NCI-H345 (cell line): ENCODE data around the gene STXBP6.

Source experiments
- DNase-seq: peaks from one replicate; lab custom pipeline; 2025; lab: John Stamatoyannopoulos, UW

Gene STXBP6

GRCh38 chr14:25052385-25052784, 2.4 kb upstream of the STXBP6 start:
- DNase-seq: no peak

- DNase-seq: peak; percentile 51
These were observed 563 bp upstream of the STXBP6 start for GRCh38 chr14:25050269-25051150.

DNA sequence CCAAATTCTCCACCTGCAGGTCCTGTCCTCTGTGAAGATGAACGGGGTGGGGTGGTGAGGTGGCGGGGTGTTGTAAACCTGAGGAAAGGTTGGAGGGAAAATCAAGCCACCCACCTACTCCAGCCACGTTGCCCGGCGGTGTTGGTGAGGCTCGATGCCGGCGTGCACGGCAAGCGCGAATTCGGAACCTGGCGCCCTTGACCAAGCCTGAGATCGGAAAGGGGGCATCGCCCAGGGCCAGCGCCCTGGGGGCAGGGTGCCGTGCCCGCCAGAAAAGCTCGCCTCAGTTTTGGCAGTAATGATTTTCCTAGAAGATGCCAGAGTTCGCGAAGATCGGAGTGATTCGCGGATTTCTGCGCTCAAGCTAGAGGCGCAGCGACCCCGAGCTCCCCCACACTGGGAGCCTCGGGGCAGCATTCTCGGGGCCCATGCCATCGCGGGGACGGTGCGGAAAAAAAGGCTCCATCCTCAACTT, 817 bp downstream of the STXBP6 start:
- DNase-seq: no peak

DNA sequence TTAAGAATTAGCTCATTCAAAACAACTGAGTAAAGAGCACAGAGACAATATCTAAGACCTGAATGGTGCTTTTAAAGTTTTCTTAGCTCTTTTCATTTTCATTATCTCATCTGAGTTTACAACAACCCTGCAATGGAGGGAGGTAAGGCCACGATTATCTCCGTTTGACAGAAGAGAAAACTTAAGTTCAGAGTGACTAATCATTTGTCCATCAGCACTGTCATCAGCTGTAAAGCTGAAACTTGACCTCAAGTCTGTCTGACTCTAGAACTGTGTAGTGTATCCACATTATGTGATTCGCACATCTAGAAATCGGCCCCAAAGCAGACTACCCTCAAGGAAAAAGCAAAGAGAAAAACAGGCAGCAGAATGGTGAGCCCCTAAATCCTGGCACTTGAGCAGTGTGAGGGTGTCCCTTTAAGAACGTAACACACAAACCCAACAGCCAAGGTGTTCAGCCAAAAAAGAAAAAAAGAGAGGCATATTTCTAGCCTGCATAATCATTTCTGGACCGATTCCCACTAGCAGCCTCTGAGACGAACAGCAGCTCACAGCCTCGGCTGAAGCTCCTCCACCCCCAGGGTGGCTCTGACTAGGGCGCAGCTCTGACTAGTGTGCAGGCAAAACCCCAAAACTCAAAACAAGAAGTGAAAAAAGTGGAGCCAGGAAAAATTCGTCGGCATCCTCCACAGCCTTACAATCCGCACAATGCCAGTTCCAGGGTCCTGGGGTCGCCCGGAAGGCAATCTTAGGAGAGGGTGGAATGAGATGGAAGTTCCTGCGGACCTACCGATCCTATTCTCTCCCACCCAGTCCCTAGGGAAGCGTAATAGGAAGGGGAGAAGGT, 1.6 kb downstream of the STXBP6 start:
- no peak for DNase-seq

DNA sequence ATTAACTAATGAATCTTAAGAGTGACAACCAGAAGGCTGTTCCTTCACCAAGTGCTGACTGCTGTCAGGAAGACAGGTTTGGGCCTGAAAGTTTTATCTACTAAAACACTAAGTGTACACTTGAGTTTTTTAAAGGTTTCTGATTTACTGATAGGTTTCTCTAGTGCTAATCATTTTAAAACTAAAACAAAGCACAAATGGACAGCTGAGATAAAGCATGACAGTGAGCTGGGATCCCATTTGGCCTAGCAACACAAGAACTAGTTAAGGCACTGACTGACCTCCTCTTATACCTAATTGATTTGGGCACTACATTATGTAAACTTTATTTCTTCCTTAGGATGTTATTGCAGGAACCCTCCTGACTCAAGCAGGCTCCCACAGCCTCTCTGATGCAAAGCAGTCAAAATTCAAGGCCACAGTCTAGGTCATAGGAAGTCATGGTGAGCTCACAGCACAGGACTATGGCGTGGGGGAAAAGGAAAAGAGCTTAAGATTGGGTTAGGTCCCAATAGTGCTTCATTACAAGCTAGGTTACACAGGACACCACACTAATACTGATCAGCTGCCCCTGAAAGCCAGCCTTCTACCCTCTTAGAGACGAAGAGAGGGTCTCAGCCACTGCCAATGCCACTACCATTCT, 3.5 kb downstream of the STXBP6 start:
- no peak for DNase-seq

- no peak for DNase-seq
These were observed 5.7 kb downstream of the STXBP6 start for GRCh38 chr14:25044106-25044698.

- peak; percentile 26 for DNase-seq
These were observed 7.3 kb downstream of the STXBP6 start for GRCh38 chr14:25042362-25043299.

DNA sequence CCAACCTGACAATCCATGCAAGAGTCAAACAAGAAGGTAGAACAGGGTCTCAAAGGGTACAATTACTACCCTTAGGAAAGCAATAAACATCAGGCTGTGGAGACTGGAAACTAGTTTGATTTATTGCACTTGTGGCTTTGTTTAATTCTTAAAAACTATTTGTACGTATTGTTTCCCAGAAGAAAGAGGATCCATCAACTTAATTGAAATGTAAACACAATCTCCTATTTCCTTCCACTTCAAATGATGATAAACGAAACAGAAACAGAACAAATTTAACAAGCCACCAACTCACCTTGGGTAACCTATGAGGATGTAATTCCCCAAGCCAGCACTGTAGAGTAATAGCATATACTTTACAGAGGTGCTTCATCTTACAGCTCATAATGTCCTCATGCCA, 8.0 kb downstream of the STXBP6 start:
- DNase-seq: peak; percentile 74

GRCh38 chr14:25041484-25041883, 8.5 kb downstream of the STXBP6 start:
- peak; percentile 72 for DNase-seq

DNA sequence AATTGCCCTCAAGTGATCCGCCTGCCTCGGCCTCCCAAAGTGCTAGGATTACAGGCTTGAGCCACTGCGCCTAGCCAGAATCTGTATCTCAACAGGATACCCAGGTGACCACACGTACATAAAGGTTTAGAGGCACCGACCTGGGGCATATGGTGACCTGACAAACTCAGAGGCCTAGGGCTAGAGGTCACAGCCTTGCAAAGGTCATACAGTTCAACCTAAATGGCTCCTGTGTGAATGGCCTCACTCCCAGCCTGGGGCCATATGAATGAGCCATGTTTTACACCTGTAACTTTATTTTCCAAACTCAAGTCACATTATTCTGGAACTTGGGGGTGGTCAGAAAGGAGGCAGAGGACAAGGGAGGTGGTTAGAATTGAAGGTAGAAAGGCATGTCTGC, 10.0 kb downstream of the STXBP6 start:
- DNase-seq: no peak

DNA sequence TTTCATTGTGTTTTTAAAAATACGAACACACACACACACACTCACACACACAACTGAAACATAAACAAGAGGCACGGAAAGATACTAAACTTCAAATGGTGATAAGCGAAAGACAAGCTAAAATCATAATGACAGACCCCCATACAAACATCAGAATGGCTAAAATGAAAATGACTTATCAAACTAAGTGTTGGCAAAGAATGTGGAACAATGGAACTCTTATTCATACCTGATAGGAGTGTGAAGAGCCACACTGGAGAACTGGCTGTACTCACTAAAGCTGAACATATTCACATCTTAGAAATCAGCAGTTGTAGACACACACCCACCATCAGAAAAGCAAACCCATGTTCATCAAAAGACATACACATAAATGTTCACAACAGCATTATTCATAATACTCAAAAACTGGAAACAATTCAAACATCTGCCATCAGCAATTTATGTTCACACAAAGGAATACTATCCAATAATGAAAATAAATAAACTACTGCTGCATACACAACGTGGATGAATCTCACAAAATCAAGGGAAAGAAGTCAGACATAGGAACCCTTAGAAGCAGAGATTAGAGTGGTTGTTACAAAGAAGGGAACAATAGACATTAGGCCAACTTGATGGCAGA, 11.8 kb downstream of the STXBP6 start:
- DNase-seq: no peak

DNA sequence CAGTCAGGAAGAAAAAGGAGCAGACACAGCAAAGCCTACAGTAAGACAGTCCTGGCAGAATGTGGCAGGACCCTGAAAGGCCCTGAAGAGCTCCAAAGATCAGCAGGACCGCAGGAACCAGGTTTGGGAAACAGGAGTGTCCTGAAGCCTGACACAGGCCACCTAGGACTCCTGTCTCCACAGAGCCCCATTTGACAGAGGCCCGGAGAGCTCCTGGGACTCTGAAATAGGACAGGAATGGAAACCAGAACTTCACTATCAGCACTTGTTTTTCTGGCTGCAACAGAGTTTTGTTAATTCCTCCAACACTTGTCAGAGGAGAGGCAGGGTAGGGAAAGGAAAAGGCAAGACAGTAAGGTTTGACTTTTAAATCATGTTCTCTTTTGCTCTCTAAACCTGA, 12.9 kb downstream of the STXBP6 start:
- no peak for DNase-seq

DNA sequence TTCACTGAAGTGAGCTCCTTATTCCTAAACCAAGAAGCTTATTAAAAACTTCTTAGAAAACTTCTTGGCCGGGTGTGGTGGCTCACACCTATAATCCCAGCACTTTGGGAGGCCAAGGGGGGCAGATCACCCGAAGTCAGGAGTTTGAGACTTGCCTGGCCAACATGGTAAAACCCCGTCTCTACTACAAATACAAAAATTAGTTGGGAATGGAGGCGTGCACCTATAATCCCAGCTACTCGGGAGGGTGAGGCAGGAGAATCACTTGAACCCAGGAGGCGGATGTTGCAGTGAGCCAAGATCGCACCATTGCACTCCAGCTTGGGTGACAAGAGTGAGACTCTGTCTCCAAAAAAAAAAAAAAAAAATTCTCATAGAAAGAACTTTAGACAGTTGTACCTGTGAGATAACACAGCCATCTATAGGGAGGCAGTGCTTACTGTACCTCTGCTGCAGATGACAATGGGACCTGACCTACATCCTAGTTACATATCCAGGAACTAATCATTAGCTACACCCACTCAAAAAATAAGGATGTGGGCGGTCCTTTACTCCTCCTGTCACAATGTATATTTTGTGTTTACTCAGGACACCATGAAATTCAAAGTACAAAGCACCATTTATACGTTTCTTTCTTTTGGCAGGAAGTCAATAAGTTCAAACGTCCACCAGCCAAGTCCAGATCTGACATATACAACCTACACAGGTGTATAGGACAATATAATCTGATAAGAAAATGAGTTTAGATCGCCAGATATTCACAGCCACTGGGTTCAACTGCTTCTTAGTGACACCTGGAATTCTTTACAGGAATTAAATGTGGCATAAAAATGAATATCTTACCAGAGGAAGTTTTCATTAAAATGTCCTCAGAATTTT, 14.9 kb downstream of the STXBP6 start:
- no peak for DNase-seq

DNA sequence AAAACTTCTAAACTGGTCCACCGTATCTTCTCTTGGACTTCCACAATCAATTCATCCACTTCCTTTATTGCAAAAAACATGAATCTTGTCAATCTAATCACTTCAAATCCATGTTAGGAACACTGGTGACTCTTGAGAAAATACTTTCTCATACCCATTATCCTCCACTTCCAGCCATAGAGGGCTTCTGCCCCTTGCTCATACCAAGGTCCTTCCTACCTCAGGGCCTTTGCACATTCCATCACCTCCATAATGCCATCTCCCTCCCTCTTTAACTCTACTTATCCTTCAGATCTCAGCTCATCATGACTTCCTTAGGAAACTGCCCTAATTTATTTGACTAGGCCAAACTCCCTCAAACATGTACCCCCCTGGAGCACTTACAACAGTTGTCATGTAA, 16.6 kb downstream of the STXBP6 start:
- no peak for DNase-seq

DNA sequence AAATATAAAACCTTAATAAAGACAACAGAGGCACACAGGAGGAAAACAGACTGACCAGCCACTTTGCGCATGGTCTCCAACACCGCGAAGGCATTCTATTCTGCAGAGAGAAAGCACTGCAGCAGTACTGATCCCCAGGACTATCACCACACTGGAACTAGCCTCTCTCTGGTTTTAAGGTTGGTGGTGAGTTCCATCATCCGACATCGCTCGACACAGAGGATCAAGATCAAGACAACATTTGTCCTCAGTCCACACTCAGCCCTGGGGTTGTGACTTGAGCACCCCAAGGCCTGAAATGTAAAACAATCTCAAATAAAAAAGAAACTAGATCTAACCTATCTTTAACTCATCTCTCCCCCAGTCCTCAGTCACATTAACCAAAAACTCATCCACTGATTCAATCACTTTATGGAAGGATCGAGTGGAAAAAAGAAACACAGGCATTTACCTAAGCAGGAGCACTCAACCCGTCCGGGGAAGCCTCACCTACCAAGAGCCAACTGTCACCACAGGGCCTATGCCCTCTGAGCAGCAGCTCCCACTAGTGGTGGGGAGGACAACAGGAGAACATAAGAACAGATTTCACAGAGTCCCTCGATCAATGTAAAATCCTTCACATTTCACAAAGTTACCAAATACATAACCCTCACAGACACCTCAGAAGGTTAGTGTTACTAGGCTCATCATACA, 17.7 kb downstream of the STXBP6 start:
- no peak for DNase-seq

DNA sequence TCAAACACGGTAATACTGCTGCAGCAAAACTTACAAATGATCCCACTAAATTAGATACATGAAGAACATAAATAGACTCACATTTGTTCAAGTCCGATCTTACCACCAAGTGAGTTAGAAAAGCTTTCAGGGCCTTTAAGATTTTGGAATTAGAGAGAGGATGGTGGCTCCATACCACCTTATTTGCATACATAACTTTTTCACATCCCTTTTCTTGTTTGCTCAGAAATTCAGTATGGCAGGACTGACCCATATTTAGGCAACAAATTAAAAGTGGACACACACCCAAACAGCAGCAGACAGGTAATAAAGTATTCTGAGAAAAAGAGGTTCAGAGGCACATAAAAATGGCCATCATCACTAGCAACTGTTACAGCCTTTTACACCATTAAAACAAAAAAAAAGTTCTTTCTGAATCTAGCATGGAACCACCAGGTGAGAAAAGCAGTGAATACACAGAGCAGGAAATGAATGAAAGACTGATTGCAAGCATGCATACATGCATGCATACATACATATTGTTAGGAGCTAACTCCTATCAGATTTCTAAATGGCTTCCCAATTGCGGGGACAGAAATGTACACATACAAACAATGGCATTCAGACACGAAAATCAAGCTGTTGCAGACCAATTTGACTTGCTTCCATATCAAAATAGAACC, 23.3 kb downstream of the STXBP6 start:
- DNase-seq: no peak

GRCh38 chr14:25019892-25020291, 30.1 kb downstream of the STXBP6 start:
- DNase-seq: no peak

DNA sequence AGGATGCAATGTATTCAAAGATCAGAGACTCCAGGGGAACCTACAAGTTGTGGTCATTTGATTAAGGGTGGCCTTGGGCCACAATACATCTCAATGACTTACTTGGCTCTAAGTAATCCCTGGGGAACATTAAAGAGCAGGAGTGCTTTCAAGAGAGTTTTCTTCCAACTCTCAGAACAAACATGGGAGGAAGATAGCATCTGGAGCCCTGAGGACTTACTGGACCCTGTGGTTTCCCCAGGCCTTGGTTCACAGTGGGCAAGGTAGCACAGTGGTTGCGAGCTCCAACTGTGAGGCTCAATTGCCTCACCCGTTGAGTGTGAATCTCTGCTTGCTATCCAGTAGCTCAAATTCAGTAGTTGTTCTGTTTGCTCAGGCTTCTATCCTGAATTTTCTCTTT, 32.4 kb downstream of the STXBP6 start:
- DNase-seq: no peak
